HG03460 (cell line): ENCODE measurements around the gene ZNF76.
"Not testable (repeated sequence)": the region's sequence is repeated elsewhere in the genome, so short reads cannot be mapped to it uniquely, and the experiment has no call there.

ENCODE experiments used
- ATAC-seq: cut with Tn5 transposase; IDR thresholded peaks from one replicate; pipeline ENCODE4 v1.9.1; 2021; ENCODE audit not compliant: unreplicated experiment

ZNF76 gene

DNA sequence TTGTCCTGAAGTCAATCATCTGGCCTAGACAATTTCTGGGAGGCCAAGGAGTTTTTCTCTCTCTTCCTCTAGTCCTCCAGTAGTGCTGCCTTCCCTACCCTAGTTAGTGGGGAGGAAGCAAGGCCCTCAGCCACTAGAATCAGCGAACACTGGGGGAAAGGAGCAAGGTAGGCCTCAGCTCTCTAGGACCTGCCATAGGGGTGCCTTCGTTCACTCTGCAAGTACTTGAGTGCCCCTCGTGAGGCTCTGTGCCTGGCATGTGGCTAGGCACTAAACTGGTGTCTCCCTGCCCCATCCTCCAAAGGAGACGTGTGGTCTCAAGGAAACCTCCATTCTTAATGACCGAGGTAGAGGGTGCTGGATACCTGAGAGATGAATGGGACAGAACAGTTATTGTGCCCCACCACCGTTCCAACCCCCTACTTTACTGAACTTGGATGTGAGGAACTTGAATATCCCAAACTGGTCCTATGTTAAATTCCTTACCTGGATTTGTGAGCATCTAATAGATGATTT is 39.1 kb downstream of the ZNF76 start:
- no peak for ATAC-seq

DNA sequence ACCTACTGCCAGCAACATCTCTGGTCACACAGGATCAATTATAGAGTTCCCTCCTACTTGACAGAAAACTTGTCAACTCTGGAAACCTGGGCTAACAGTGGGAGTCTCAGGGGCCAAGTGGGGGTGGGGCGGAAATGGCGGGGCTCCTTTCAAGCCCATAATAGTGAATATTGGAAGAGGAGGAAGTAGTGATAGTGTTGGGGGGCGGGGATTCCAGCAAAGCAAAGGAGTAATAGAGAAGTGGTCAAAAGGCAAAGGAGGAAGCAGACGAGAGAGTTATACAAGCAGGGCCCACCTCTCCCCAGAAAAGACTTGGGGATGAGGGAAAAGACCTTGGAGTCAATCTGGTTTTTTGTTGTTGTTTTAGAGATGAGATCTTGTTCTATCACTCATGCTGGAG is 40.1 kb downstream of the ZNF76 start:
- no peak for ATAC-seq

- no peak for ATAC-seq
Measured at GRCh38 chr6:35300848-35301247, 41.3 kb downstream of the ZNF76 start.

DNA sequence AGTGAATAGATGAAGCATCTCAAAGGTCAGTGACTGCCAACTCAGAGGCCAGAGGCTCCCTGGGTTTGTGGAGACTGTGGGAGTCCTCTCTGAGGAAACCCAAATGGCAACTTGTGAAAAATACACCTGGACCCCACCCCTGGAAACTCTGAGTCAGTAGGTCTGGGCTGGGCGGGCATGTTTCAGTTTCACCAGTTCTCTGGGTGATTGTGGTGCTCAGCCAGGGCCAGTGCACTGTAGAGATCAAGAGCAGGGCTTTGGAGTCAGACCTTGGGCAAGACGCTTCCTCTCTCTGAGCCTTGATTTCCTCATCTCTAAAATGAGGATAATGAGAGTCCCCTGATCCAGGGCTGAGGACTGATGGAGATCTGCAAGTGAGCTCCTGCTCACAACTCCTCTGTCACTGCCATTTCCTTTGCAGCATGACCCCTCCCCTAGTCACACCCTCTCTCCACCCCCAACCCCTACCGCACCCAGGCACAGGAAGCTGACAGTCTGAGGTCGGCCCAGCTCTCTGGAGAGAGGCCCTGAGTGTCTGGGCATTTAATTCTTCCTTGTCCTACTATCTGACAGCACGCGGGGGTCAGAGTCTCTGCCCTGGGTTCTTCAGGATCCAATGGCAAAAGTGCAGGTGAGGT is 43.2 kb downstream of the ZNF76 start:
- ATAC-seq, result peak; percentile 68

GRCh38 chr6:35304299-35304698 is 44.8 kb downstream of the ZNF76 start:
- no peak for ATAC-seq

GRCh38 chr6:35305117-35305516 is 45.6 kb downstream of the ZNF76 start:
- no peak for ATAC-seq

GRCh38 chr6:35307138-35307537 is 47.6 kb downstream of the ZNF76 start:
- not testable (repeated sequence) for ATAC-seq

- ATAC-seq, result not testable (repeated sequence)
Measured at GRCh38 chr6:35308543-35308942, 49.0 kb downstream of the ZNF76 start.

DNA sequence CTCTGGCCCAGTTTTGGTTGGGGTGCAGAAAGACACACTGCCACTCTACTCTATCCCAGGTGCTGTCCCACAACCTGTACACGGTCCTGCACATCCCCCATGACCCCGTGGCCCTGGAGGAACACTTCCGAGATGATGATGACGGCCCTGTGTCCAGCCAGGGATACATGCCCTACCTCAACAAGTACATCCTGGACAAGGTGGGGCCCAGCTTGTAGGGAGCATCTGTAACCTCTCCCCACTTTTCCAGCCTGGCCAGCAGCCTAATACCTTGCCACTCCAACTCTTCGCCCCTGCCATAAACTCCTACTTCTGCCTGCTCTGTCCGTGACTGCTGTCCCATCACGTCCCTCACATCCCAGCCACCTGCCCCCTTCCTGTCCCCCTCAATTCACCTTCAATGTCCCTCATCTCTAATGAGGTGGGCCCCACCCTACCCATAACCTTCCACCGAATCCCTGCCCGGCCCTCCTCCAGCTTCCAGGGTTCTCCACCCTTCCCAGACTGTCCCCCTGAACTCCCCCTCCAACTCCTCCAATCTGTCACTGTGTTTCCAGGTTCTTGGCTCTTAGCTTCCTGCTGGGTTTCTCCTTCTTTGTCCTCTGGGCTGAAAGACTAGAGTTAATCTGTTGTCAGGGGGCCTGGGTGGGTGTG is 50.2 kb downstream of the ZNF76 start:
- no peak for ATAC-seq

DNA sequence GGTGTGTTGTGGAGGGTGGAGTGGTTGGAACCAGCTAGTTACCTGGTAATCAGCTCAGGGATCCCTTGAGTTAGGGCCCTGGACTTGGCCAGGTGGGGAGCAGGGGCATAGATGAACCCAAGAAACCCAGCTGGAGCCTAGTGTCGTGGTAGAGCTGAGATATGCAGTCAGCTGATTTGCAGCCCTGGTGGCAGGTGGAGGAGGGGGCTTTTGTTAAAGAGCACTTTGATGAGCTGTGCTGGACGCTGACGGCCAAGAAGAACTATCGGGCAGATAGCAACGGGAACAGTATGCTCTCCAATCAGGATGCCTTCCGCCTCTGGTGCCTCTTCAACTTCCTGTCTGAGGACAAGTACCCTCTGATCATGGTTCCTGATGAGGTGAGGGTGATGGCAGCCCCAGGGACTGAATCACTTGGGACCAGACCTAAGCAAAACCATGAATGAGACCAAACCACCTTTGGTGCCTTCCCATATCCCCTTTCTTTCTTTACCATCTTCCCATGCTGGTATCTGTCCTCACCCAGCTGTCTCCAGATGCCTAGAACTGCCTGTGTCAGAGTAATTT is 50.8 kb downstream of the ZNF76 start:
- ATAC-seq, result no peak

DNA sequence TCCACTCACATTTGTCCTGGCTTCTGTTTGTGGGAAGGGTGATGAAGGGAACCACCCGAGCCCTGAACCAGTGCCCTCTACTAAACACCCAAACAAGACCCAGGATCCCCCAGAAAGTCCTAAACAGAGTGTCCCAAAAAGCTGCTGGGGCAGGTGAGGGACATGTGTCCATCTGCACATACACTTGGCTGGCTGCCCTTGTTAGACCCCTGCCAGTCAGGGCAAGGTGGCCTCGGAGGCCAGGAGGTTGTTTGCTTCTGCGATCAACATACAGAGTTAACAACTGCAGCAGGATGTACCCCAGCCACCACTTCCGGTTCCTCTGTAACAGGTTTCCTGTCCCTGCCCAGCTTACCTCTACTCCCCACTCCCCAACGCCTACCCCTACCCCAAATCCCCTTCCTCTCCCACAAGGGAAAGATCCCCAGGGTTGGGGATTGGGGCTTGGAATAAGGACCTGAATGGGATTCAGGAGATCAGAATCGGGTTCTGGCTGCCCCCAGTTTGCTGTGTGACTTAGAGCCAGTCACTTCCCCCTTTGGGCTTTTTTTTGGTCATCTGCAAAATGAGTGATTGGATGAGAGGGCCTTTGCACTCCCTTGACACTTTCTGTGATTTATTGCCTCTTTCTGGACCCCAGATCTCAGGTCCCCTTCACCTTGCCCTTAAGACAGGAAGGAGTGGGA is 52.0 kb downstream of the ZNF76 start:
- ATAC-seq, result no peak

GRCh38 chr6:35312076-35312800 is 52.7 kb downstream of the ZNF76 start:
- no peak for ATAC-seq

DNA sequence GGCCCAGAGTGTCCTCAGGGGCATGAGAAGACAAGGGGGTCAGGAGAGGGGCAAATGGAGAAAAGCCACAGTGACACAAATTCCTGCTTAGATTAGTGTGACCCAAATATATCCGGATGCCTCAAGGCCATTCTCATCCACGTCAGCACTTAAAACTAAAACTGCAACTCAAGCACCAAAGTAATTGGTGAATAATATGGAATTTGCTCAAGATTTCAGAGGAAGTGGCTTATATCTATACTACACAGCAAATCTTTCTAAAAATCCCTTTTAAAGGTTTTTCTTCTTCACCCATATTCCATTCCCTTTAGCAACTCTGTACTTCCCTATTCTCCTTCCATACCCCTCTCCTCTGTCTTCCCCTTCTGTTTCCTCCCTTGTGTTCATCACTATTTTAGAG is 53.3 kb downstream of the ZNF76 start:
- no peak for ATAC-seq

- ATAC-seq, result no peak
Measured at GRCh38 chr6:35317483-35318195, 58.1 kb downstream of the ZNF76 start.

DNA sequence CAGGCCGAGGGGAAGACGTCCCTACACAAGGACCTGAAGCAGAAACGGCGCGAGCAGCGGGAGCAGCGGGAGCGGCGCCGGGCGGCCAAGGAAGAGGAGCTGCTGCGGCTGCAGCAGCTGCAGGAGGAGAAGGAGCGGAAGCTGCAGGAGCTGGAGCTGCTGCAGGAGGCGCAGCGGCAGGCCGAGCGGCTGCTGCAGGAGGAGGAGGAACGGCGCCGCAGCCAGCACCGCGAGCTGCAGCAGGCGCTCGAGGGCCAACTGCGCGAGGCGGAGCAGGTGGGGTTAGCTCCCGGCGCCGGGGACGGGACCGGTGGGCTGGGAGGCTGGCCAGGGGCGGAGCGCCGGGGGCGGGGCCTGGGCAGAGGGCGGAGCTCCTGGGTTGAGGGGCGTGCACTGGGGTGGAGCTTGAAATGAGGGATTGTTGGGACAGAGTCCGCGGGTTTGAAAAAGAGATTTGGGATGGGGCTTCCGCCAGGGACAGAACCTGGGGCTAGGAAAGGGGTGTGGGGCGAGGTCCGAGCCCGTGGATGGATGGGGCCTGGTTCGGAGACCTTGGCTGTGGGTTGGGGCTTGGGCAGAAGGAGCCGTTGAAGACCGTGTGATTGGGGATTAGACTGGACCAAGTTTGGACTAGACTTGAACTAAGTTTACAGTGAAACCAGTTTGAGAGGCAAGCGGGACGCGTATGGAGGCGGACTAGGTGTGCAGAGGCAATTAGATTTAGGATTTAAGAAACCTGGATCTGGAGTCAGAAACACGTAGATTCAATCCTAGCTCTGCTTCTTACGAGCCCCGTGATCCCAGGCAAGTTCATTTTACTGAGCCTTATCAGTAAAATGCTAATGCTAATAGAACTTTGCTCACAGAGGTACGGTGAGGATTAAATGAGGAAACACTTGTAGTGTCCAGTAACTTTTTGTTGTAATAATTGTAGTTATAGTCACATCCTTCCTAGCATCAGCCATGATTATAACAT is 58.9 kb downstream of the ZNF76 start:
- ATAC-seq, result no peak

DNA sequence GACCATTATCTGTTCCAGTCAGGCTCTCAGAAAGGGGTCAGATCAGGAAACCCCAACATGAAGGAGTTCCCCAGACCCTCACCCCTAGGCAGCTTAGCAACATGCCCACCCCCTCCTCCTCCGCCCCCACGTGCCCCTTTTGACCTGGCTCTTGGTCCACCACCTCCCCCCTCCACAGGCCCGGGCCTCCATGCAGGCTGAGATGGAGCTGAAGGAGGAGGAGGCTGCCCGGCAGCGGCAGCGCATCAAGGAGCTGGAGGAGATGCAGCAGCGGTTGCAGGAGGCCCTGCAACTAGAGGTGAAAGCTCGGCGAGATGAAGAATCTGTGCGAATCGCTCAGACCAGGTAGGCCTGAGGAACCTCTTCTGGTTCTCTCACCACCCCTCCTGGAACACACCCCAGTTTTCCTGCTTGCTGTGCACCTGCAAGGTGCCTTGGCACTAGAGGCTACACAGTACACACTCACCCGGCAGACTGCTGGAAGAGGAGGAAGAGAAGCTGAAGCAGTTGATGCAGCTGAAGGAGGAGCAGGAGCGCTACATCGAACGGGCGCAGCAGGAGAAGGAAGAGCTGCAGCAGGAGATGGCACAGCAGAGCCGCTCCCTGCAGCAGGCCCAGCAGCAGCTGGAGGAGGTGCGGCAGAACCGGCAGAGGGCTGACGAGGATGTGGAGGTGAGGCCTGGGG is 60.0 kb downstream of the ZNF76 start:
- ATAC-seq, result no peak

DNA sequence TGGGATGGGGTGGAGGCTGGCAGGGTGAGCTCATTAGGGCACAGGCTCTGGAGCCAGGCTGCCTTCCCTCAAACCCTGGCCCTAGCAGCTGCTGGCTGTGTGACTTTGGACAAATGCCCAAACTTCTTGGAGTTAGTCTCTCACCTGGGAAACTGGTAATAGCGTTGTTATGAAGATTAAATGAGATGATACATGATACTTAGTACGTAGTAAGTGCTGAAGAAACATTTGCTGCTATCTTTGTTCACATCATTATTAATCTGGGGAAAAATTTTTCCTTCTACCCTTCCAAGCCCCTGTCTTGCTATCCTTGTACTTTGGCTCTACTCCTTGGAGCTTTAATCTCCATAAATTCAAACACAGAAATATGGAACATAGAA is 60.5 kb downstream of the ZNF76 start:
- no peak for ATAC-seq

- ATAC-seq, result no peak
Measured at GRCh38 chr6:35321091-35321490, 61.6 kb downstream of the ZNF76 start.
